Measurements from ENCODE around the gene NUDT8.

Gene NUDT8

GRCh38 chr11:67629386-67630227, at the start of gene NUDT8:
TSS of gene NUDT8 (minus strand) at chr11:67629937. CDS start at chr11:67629911, 26 bp downstream.
- H3K9me3 ChIP-seq (ENCODE audit: control insufficient read depth, insufficient read depth, low read length), result no peaks in the 10 kb centered on the region
- no peaks in the 10 kb centered on the region for H3K36me3 ChIP-seq (ENCODE audit: insufficient read depth, low read length)
- peaks cover 5% of the 10 kb centered on the region; the same call in 1 of the 2 replicates for H3K4me1 ChIP-seq (ENCODE audit: insufficient read depth, low read length)
- peak within 1 kb of the TSS; percentile 72 for H3K9ac ChIP-seq (ENCODE audit: low read depth, low read length)

GRCh38 chr11:67675058-67675747, 45.5 kb upstream of the NUDT8 start:
- no peaks in the 10 kb centered on the region for H3K36me3 ChIP-seq (ENCODE audit: insufficient read depth, low read length)
- H3K9me3 ChIP-seq (ENCODE audit: control insufficient read depth, insufficient read depth, low read length), result peaks cover 3% of the 10 kb centered on the region; the same call in 1 of the 2 replicates
- no peak overlapping the region for H3K9ac ChIP-seq (ENCODE audit: low read depth, low read length)
- H3K4me1 ChIP-seq (ENCODE audit: insufficient read depth, low read length), result no peaks in the 10 kb centered on the region

GRCh38 chr11:67674442-67674871, 44.7 kb upstream of the NUDT8 start, which contains the start of gene ALDH3B2:
TSS of gene ALDH3B2 (minus strand) at chr11:67674623. CDS start at chr11:67666935, 7,688 bp downstream.
- H3K9me3 ChIP-seq (ENCODE audit: control insufficient read depth, insufficient read depth, low read length), result peaks cover 3% of the 10 kb centered on the region; the same call in 1 of the 2 replicates
- H3K36me3 ChIP-seq (ENCODE audit: insufficient read depth, low read length), result no peaks in the 10 kb centered on the region
- H3K9ac ChIP-seq (ENCODE audit: low read depth, low read length), result no peak within 1 kb of the TSS
- H3K4me1 ChIP-seq (ENCODE audit: insufficient read depth, low read length), result no peaks in the 10 kb centered on the region

- H3K9me3 ChIP-seq (ENCODE audit: control insufficient read depth, insufficient read depth, low read length), result peaks cover 3% of the 10 kb centered on the region; the same call in 1 of the 2 replicates
- H3K36me3 ChIP-seq (ENCODE audit: insufficient read depth, low read length), result no peaks in the 10 kb centered on the region
- no peaks in the 10 kb centered on the region for H3K4me1 ChIP-seq (ENCODE audit: insufficient read depth, low read length)
- H3K9ac ChIP-seq (ENCODE audit: low read depth, low read length), result no peak overlapping the region
These were observed 44.2 kb upstream of the NUDT8 start for GRCh38 chr11:67673902-67674301.

- H3K9ac ChIP-seq (ENCODE audit: low read depth, low read length), result no peak overlapping the region
- no peaks in the 10 kb centered on the region for H3K36me3 ChIP-seq (ENCODE audit: insufficient read depth, low read length)
These were observed 43.6 kb upstream of the NUDT8 start for GRCh38 chr11:67673358-67673757.

GRCh38 chr11:67671211-67671520, 41.4 kb upstream of the NUDT8 start:
- H3K9me3 ChIP-seq (ENCODE audit: control insufficient read depth, insufficient read depth, low read length), result no peaks in the 10 kb centered on the region
- no peak overlapping the region for H3K9ac ChIP-seq (ENCODE audit: low read depth, low read length)
- H3K36me3 ChIP-seq (ENCODE audit: insufficient read depth, low read length), result no peaks in the 10 kb centered on the region
- H3K4me1 ChIP-seq (ENCODE audit: insufficient read depth, low read length), result no peaks in the 10 kb centered on the region

More at GRCh38 chr11:67673358-67673757, 43.6 kb upstream of the NUDT8 start:
- Histone ChIP-seq H3K9me3 (ENCODE audit: control insufficient read depth, insufficient read depth, low read length) (peaks cover 3% of the 10 kb centered on the region; the same call in 1 of the 2 replicates), H3K4me1 (ENCODE audit: insufficient read depth, low read length) (no peaks in the 10 kb centered on the region)

- Histone ChIP-seq H3K9ac (ENCODE audit: low read depth, low read length) (no peak overlapping the region), H3K9me3 (ENCODE audit: control insufficient read depth, insufficient read depth, low read length) (no peaks in the 10 kb centered on the region), H3K36me3 (ENCODE audit: insufficient read depth, low read length) (no peaks in the 10 kb centered on the region), H3K4me1 (ENCODE audit: insufficient read depth, low read length) (no peaks in the 10 kb centered on the region)
These were observed 40.8 kb upstream of the NUDT8 start for GRCh38 chr11:67670316-67671210.

GRCh38 chr11:67668192-67668551, 38.4 kb upstream of the NUDT8 start:
- Histone ChIP-seq H3K4me1 (ENCODE audit: insufficient read depth, low read length) (no peaks in the 10 kb centered on the region), H3K9ac (ENCODE audit: low read depth, low read length) (no peak overlapping the region), H3K9me3 (ENCODE audit: control insufficient read depth, insufficient read depth, low read length) (no peaks in the 10 kb centered on the region), H3K36me3 (ENCODE audit: insufficient read depth, low read length) (no peaks in the 10 kb centered on the region)

GRCh38 chr11:67667490-67668191, 37.9 kb upstream of the NUDT8 start:
- Histone ChIP-seq H3K4me1 (ENCODE audit: insufficient read depth, low read length) (no peaks in the 10 kb centered on the region), H3K9me3 (ENCODE audit: control insufficient read depth, insufficient read depth, low read length) (no peaks in the 10 kb centered on the region), H3K9ac (ENCODE audit: low read depth, low read length) (no peak overlapping the region), H3K36me3 (ENCODE audit: insufficient read depth, low read length) (no peaks in the 10 kb centered on the region)

- Histone ChIP-seq H3K4me1 (ENCODE audit: insufficient read depth, low read length) (no peaks in the 10 kb centered on the region), H3K9ac (ENCODE audit: low read depth, low read length) (no peak overlapping the region), H3K36me3 (ENCODE audit: insufficient read depth, low read length) (no peaks in the 10 kb centered on the region), H3K9me3 (ENCODE audit: control insufficient read depth, insufficient read depth, low read length) (no peaks in the 10 kb centered on the region)
These were observed 37.1 kb upstream of the NUDT8 start for GRCh38 chr11:67666676-67667489.

GRCh38 chr11:67666303-67666645, 36.5 kb upstream of the NUDT8 start:
- H3K9me3 ChIP-seq (ENCODE audit: control insufficient read depth, insufficient read depth, low read length), result no peaks in the 10 kb centered on the region
- H3K4me1 ChIP-seq (ENCODE audit: insufficient read depth, low read length), result no peaks in the 10 kb centered on the region
- H3K9ac ChIP-seq (ENCODE audit: low read depth, low read length), result no peak overlapping the region
- no peaks in the 10 kb centered on the region for H3K36me3 ChIP-seq (ENCODE audit: insufficient read depth, low read length)

- Histone ChIP-seq H3K9ac (ENCODE audit: low read depth, low read length) (no peak overlapping the region), H3K4me1 (ENCODE audit: insufficient read depth, low read length) (no peaks in the 10 kb centered on the region), H3K36me3 (ENCODE audit: insufficient read depth, low read length) (no peaks in the 10 kb centered on the region), H3K9me3 (ENCODE audit: control insufficient read depth, insufficient read depth, low read length) (no peaks in the 10 kb centered on the region)
These were observed 36.0 kb upstream of the NUDT8 start for GRCh38 chr11:67665541-67666302.

Measured in ES-I3 (cell line).